Left ventricle myocardium inferior (tissue), 1 donor: ENCODE results near the gene SLC10A4. TPM values are rescaled to one million over a fixed set of nuclear protein-coding genes. Genes with fewer than 3 reads are reported as not detected.

Experiments used
- DNase-seq: peaks from one replicate; pipeline ENCODE4 v3.0.0-alpha.2; 2020
- H3K27ac ChIP-seq: fragments of 200-600 bp; replicated peaks from 2 replicates; pipeline ENCODE4 v1.8.0; 2021
- H3K27me3 ChIP-seq: fragments of 200-600 bp; 2 replicates; pipeline ENCODE4 v1.8.0; 2021; ENCODE audit warnings: low read depth
- H3K36me3 ChIP-seq: fragments of 200-600 bp; 2 replicates; pipeline ENCODE4 v1.8.0; 2021
- H3K4me1 ChIP-seq: fragments of 200-600 bp; 2 replicates; pipeline ENCODE4 v1.8.0; 2021
- H3K4me3 ChIP-seq: fragments of 200-600 bp; 2 replicates; pipeline ENCODE4 v1.8.0; 2021; ENCODE audit warnings: mild to moderate bottlenecking, moderate library complexity
- H3K9me3 ChIP-seq: fragments of 200-600 bp; replicated peaks from 2 replicates; pipeline ENCODE4 v1.8.0; 2021
- intact Hi-C: fragments of 100-400 bp; cut with micrococcal nuclease; formaldehyde crosslinking; loops from one replicate; pipeline ENCODE4 v1.11.0; 2022
- total RNA-seq: library from RNA; stranded (reverse); fragmentation: NEBNext Ultra II Directional; extraction: Animal tissue kit (Norgen Biotek cat#: 25700); gene quantifications from one replicate; pipeline ENCODE4 v1.2.1, GENCODE V29; 2021
- TF ChIP-seq, protein P1 (sequence below): fragments of 200-600 bp; IDR thresholded peaks from 2 replicates; pipeline ENCODE4 v1.8.0; 2021; ENCODE audit warnings: antibody characterized with exemption, mild to moderate bottlenecking, borderline replicate concordance
- donor health status: DM: no; HTN: yes; CAD: no; lungs with severe emphysema.

Gene SLC10A4
- total RNA-seq, 1 donor from 2014 or later = not detected

DNA sequence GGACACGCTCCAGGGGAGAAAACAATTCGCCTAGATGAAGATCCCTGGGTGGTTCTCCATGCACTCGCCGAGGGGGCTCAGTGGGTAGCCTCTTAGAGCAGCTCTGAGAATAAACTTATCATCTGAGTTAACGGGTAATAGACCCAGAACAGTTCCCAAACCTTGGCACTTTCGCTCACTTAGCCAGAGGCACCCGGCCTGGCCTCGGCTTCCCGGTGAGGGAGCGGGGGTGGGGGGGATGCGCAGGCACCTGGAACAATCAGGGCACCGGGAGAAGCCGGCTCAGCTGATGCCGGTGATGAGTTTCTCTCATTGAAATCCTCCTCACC, 6.5 kb downstream of the SLC10A4 start:
- Histone ChIP-seq H3K27ac (no peak overlapping the region), H3K36me3 (no peaks in the 10 kb centered on the region), H3K4me3 (peak overlapping the region; percentile 63), H3K27me3 (peaks cover 74% of the 10 kb centered on the region), H3K4me1 (peaks cover 16% of the 10 kb centered on the region), H3K9me3 (no peaks in the 10 kb centered on the region)
- TF ChIP-seq, protein P1, sequence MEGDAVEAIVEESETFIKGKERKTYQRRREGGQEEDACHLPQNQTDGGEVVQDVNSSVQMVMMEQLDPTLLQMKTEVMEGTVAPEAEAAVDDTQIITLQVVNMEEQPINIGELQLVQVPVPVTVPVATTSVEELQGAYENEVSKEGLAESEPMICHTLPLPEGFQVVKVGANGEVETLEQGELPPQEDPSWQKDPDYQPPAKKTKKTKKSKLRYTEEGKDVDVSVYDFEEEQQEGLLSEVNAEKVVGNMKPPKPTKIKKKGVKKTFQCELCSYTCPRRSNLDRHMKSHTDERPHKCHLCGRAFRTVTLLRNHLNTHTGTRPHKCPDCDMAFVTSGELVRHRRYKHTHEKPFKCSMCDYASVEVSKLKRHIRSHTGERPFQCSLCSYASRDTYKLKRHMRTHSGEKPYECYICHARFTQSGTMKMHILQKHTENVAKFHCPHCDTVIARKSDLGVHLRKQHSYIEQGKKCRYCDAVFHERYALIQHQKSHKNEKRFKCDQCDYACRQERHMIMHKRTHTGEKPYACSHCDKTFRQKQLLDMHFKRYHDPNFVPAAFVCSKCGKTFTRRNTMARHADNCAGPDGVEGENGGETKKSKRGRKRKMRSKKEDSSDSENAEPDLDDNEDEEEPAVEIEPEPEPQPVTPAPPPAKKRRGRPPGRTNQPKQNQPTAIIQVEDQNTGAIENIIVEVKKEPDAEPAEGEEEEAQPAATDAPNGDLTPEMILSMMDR = no peak
- intact Hi-C loops = no loop called here
- no peak for DNase-seq

DNA sequence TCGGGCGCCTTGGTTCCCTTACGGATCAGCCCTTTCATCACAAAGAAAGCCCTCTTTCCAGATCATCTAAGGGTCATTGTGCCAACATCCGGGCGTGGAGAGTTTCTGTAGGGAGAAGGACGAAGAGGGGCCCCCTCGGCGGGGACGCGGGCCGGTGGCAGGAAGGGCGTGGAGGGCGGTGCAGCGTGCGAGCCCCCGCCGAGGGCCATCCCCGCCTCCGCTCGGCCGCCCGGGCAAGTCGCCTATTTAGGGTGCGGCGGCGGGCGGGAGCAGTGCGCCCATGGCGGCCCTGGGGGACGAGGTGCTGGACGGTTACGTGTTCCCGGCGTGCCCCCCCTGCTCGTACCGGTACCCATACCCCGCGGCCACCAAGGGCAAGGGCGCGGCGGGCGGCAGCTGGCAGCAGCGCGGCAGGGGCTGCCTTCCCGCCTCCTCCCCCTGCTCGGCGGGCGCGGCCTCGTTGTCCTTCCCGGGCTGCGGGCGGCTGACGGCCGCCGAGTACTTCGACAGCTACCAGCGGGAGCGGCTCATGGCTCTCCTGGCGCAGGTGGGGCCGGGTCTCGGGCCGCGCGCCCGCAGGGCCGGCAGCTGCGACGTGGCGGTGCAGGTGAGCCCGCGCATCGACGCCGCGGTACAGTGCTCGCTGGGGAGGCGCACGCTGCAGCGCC, 7.0 kb downstream of the SLC10A4 start, which contains the start of gene ZAR1:
Gene ZAR1, plus strand, starts transcription at position 241 of the 668 bp plus-strand sequence. Its CDS starts 40 bp downstream, at position 281.
- peaks cover 16% of the 10 kb centered on the region for H3K4me1 ChIP-seq
- no peak for DNase-seq
- TF ChIP-seq, protein P1 = no peak
- no peaks in the 10 kb centered on the region for H3K36me3 ChIP-seq
- intact Hi-C loops = no loop called here
- H3K4me3 ChIP-seq = peak within 1 kb of the TSS; percentile 63
- peaks cover 69% of the 10 kb centered on the region for H3K27me3 ChIP-seq
- no peak within 1 kb of the TSS for H3K27ac ChIP-seq
- H3K9me3 ChIP-seq = no peaks in the 10 kb centered on the region

DNA sequence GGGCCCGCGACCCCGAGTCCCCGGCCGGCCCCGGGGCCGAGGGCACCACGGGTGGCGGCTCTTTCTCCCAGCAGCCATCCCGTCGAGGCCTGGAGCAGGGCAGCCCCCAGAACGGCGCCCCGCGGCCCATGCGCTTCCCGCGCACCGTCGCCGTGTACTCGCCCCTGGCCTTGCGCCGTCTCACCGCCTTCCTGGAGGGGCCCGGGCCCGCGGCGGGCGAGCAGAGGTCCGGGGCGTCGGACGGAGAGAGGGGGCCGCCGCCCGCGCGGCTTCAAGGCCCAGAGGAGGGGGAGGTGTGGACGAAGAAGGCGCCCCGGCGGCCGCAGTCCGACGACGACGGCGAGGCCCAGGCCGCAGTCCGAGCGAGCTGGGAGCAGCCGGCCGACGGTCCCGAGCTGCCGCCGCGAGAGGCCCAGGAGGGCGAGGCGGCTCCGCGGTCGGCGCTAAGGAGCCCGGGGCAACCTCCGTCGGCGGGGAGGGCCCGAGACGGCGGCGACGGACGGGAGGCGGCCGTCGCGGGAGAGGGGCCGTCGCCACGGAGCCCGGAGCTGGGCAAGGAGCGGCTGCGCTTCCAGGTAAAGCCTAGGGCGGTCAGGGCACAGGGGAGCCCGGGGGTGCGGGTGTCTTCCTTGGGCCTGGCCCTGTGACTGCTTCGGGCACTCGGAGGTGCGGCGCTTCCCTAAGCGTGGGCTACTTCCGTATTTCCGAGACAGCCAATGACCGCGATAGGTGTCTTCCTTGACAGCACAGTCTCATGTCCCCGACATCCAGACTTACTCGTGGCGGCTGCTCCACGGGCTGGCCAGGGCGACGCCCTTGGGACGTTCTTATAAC, 7.8 kb downstream of the SLC10A4 start:
- H3K9me3 ChIP-seq = no peaks in the 10 kb centered on the region
- H3K27ac ChIP-seq = no peak overlapping the region
- TF ChIP-seq, protein P1 = no peak
- no peak for DNase-seq
- peaks cover 61% of the 10 kb centered on the region for H3K27me3 ChIP-seq
- H3K4me1 ChIP-seq = peaks cover 16% of the 10 kb centered on the region
- intact Hi-C loops = no loop called here
- no peaks in the 10 kb centered on the region for H3K36me3 ChIP-seq
- peak overlapping the region; percentile 63 for H3K4me3 ChIP-seq

DNA sequence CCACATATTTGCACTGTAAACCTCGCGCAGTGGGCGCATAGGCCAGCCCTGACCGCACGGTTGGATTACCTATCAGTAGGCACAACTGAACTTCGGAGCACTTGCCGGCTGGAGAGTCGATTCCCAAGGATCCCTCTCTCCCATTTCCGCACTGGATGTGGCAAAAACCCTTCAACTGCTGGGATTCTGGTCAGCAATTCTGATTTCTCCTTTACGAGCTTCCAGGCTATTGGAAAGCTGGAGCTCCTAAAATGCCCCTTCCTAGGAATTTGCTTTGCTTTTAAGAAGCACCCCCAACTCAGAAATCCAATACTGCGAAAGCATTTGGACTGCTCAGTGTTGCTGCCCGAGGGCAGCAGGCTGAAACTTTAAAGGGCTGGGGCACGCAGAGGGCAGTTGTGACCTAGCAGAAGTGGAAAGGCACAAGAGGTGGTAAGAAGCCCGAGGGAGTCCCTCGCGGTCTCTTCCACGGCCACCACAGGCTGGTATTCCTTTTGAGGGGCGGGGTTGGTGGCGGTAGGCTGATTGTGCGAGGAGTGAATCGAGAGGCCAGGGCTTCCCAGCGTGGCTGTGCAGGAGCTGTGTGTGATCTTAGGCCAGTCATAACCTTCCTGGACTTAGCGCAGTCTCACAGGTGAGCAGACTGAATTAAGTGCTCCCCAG, 8.5 kb downstream of the SLC10A4 start:
- intact Hi-C loops = no loop called here
- Histone ChIP-seq H3K4me1 (peaks cover 16% of the 10 kb centered on the region), H3K27ac (no peak overlapping the region), H3K4me3 (peak overlapping the region; percentile 63), H3K36me3 (no peaks in the 10 kb centered on the region), H3K9me3 (no peaks in the 10 kb centered on the region), H3K27me3 (peaks cover 54% of the 10 kb centered on the region)
- no peak for DNase-seq
- TF ChIP-seq, protein P1 = no peak

DNA sequence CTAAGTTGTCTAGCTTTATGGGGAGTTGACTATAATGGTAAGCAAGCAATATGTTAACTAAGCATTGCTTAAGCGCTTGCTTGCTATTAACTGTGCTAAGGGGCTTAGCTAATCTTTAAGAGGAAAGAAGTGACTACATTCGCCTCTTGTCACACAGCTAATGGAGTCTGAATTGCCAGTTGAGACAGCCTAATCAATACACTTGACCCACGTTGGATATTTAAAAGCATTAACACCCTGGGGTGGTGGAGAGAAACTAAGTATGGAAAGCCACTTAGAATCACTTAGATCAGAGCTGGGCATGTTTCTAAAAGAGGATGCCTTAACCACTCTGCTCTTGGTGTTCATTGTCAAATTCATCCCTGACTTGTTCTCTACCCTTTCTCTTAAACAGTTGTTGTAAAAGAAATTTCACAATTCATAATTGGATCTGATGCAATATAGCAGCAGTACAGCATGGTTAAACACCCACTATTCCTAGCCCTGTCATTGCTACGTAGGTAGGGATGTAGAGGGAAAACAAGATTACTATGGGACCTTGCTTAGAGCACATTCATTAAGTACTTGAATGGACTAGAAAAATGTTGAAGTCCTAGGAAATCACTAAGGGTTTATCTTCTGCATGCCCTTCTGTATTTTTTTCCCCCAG, 10.4 kb downstream of the SLC10A4 start:
- intact Hi-C loops = no loop called here
- TF ChIP-seq, protein P1 = no peak

More for the DNA sequence above, 10.4 kb downstream of the SLC10A4 start:
- Histone ChIP-seq H3K36me3 (peaks cover 18% of the 10 kb centered on the region), H3K4me1 (peaks cover 16% of the 10 kb centered on the region), H3K9me3 (no peaks in the 10 kb centered on the region), H3K27ac (no peak overlapping the region), H3K4me3 (no peak overlapping the region), H3K27me3 (peaks cover 35% of the 10 kb centered on the region)
- no peak for DNase-seq
